HG02973 (cell line): Measurements from ENCODE around the gene ANKRD12.
A peak's percentile ranks its signal among the peaks of the same experiment; 100 is the strongest.

Source experiments
- ATAC-seq: cut with Tn5 transposase; IDR thresholded peaks from one replicate; pipeline ENCODE4 v1.9.1; 2021; ENCODE audit warnings: moderate library complexity; ENCODE audit not compliant: unreplicated experiment

ANKRD12 gene

GRCh38 chr18:9283791-9284190 is 147.2 kb downstream of the ANKRD12 start:
- no peak for ATAC-seq

- ATAC-seq, result no peak
Measured at GRCh38 chr18:9285604-9286003, 149.0 kb downstream of the ANKRD12 start.

GRCh38 chr18:9287036-9287435 is 150.5 kb downstream of the ANKRD12 start:
- ATAC-seq, result no peak

GRCh38 chr18:9289698-9290097 is 153.1 kb downstream of the ANKRD12 start:
- ATAC-seq, result no peak

- no peak for ATAC-seq
Measured at GRCh38 chr18:9290156-9290555, 153.6 kb downstream of the ANKRD12 start.

- ATAC-seq, result no peak
Measured at GRCh38 chr18:9292047-9292446, 155.5 kb downstream of the ANKRD12 start.

- no peak for ATAC-seq
Measured at GRCh38 chr18:9293948-9294347, 157.4 kb downstream of the ANKRD12 start.

- ATAC-seq, result no peak
Measured at GRCh38 chr18:9296233-9297006, 159.8 kb downstream of the ANKRD12 start.

- no peak for ATAC-seq
Measured at GRCh38 chr18:9297007-9297393, 160.4 kb downstream of the ANKRD12 start.

GRCh38 chr18:9304388-9305070 is 167.9 kb downstream of the ANKRD12 start:
- ATAC-seq, result no peak

GRCh38 chr18:9319333-9319732 is 182.8 kb downstream of the ANKRD12 start:
- ATAC-seq, result no peak

- no peak for ATAC-seq
Measured at GRCh38 chr18:9321017-9321452, 184.5 kb downstream of the ANKRD12 start.

- ATAC-seq, result no peak
Measured at GRCh38 chr18:9321736-9322135, 185.2 kb downstream of the ANKRD12 start.

- ATAC-seq, result no peak
Measured at GRCh38 chr18:9322744-9323143, 186.2 kb downstream of the ANKRD12 start.

- ATAC-seq, result no peak
Measured at GRCh38 chr18:9323750-9324445, 187.3 kb downstream of the ANKRD12 start.

- no peak for ATAC-seq
Measured at GRCh38 chr18:9325716-9326115, 189.1 kb downstream of the ANKRD12 start.

GRCh38 chr18:9328776-9329175 is 192.2 kb downstream of the ANKRD12 start:
- no peak for ATAC-seq

- no peak for ATAC-seq
Measured at GRCh38 chr18:9329471-9329870, 192.9 kb downstream of the ANKRD12 start.

GRCh38 chr18:9330419-9330818 is 193.8 kb downstream of the ANKRD12 start:
- ATAC-seq, result no peak

- peak; percentile 38 for ATAC-seq
Measured at GRCh38 chr18:9333441-9334328, 197.1 kb downstream of the ANKRD12 start.
